ENCODE measurements around the gene DNASE2.

DNASE2 gene

DNA sequence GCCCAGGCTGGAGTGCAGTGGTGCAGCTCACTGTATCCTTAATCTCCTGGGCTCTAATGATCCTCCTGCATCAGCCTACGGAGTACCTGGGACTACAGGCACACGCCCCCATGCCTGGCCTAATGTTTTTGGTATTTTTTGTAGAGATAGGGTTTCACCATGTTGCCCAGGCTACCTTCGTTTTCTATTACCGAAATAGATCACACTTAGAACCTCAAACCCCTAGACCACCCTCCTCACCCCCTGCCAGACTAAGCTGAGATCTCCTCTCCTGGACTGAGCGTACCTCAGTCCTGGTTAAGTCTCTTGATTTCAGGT is 5.4 kb upstream of the DNASE2 start:
- no peak for DNase-seq

- DNase-seq, result no peak
Observed at GRCh38 chr19:12885749-12886650, 4.8 kb upstream of the DNASE2 start.

DNA sequence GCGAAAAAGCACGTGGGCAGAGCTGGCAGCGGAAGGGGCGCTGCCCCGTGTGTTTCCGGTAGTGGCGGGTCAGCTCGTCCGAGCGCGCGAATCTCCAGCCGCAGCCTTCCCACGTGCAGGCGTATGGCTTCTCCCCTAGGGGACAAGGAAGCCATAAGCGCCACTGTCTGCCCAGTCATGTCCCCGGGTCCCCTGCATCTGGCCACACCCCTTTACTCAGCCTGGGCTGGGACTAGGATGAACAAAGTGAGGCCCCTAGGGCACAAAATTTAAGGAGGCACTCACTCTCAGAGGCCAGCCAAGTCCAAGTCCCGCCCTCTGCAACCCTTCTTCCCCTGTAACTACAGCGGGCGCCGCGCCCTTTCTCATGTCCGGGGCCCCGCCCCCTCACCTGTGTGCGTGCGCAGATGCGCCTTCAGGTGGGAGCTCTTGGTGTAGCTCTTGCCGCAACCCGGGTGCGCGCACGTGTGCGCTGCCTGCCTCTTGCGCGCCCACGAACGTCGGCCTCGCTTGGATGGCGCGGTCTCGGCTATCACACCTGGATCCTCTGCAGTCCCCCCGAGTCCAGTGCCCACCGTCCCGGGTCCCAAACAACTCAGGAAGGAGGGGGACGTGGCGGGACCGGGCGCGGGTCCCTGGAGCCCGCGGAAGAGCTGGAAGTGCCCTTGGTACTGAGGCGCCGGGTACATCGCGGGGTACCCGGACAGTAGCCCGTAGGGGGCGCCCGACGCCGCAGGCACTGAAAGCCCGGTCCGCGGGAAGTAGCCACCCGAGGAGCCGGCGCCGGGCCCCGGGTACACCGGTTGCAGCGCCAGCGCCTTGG is 3.9 kb upstream of the DNASE2 start:
- DNase-seq, result peak; percentile 80 to 95

DNA sequence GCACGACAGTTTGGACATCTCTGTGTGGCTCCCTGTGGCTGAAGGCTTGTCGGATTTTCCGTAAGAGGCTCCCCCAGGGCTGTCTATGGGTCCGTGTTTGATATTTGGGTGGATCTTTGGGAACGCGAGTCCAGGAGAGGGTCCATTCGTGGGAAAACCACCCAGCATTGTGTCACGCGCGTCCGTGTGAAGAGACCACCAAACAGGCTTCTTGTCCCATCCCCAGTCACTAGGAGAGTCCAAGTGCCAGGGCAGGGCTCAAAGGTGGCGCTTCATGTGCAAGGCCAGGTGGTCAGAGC is 3.3 kb upstream of the DNASE2 start:
- DNase-seq, result no peak

DNA sequence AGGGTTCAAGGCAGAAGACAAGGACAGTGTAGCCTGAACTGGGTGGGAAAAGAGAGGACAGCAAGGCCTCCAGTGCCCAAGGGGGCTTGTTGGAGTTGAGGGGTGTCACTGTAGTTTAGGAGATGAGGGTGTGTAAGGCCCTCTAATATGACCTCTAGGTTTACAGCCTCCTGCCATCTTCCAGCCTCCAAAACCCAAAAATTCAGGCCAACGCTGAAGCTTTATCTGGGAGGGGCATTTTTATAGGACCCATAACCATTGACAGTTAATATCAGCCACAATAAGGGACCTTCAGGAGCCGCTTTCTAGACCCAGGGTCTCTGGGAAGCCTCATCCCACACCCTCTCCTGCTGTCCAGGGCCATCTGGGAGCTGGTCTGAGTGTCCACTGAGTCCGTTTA is 3.0 kb upstream of the DNASE2 start:
- no peak for DNase-seq

DNA sequence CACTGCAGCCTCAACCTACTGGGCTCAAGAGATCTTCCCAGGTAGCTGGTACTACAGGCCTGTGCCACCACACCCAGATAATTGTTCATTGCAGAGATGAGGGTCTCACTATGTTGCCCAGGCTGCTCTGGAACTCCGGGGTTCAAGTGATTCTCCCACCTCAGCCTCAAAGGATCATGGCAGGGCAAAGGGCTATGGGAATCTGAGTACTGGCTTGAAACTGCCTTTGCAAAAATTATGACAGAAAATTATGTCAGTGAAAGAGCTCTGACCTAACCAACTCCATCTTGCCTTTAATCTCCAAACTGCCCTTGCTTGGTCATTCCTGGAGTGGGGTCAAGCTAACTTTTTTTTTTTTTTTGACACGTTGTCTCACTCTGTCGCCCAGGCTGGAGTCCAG is 1.3 kb upstream of the DNASE2 start:
- DNase-seq, result no peak

DNA sequence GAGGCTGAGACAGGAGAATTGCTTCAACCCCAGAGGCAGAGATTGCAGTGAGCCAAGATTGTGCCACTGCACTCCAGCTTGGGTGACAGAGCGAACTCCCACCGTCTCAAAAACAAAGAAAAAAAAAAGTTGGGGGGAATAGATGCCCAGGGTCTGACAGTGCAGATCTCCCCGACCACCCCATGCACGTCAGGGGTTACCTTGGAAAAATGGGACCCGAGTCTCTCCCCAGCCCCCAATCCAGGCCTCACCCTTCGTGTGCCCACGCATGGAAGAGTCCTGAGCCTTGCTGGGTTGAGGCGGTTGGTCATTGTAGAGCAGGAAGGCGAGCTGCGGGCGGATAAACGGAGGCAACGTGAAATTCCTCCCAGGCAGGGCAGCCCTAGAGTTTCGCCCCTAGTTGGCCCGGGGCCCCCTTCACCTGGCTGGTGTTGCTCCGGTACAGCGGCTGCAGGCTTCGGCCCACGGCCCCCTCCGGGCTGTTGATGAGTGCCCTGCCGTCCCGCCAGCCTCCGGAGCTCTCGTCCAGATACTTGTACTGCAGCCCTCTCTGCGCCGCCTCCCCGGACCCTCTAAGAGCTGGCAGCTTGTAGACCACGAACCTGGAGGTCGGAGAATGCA is 588 bp downstream of the DNASE2 start:
- peak in 1 of 2 experiments; percentile 48 for DNase-seq

- no peak for DNase-seq
Observed at GRCh38 chr19:12875086-12875485, 6.2 kb downstream of the DNASE2 start.

DNA sequence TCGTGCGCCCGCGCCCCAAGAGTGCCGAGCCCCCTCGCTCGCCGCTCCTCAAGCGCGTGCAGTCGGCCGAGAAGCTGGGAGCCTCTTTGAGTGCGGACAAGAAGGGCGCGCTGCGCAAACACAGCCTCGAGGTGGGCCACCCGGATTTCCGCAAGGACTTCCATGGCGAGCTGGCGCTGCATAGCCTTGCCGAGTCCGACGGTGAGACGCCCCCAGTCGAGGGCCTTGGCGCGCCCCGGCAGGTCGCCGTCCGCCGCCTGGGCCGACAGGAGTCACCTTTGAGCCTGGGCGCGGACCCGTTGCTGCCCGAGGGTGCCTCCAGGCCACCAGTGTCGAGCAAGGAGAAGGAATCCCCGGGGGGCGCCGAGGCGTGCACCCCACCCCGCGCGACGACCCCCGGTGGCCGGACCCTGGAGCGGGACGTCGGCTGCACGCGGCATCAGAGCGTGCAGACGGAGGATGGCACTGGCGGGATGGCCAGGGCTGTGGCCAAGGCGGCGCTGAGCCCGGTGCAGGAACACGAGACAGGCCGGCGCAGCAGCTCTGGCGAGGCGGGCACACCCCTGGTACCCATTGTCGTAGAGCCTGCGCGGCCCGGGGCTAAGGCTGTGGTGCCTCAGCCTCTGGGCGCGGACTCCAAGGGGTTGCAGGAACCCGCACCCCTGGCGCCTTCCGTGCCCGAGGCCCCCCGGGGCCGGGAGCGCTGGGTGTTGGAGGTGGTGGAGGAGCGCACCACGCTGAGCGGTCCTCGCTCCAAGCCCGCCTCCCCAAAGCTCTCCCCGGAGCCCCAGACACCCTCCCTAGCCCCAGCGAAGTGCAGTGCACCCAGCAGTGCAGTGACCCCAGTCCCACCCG is 7.1 kb downstream of the DNASE2 start:
- DNase-seq, result no peak

- peak in 1 of 2 experiments; percentile 20 for DNase-seq
Observed at GRCh38 chr19:12872941-12873890, 8.0 kb downstream of the DNASE2 start.

- no peak for DNase-seq
Observed at GRCh38 chr19:12872255-12872654, 9.0 kb downstream of the DNASE2 start.

DNA sequence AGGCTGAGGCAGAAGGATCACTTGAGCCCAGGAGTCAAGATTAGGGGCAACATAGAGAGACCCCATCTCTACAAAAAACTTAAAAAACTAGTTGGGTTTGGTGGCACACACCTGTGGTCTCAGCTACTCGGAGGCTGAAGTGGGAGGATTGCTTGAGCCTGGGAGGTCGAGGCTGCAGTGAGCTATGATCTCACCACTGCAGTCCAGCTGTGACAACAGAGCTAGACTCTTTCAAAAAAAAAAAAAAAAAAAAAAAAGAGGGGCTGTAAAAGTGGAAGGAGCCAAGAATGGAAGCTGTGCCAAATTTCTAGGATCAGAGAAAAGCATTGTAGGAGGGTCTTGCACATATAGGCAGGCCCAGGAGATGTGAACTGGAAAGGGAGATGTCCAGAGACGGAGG is 9.6 kb downstream of the DNASE2 start:
- no peak for DNase-seq

DNA sequence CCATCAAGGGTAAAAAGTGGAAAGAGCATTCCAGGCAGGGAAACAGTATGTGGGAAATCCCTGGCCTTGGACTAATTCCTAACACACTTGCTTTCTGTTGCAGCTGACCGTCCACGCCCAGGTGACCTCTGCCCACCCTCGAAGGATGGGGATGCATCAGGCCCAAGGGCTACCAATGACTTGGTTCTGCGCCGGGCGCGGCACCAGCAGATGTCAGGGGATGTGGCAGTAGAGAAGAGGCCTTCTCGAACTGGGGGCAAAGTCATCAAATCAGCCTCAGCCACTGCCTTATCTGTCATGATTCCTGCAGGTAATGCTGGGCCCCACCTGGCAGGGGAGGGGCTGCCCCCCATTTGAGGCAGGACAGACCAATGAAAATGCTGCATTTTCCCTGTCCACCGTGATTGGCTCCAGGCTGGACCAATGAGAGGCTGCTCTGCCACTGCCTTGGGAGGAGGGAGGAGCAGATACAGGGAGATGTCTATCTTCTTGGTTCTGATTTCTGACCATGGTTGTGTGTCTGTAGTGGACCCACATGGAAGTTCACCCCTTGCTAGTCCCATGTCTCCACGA is 12.6 kb downstream of the DNASE2 start:
- DNase-seq, result peak in 1 of 2 experiments; percentile 19

DNA sequence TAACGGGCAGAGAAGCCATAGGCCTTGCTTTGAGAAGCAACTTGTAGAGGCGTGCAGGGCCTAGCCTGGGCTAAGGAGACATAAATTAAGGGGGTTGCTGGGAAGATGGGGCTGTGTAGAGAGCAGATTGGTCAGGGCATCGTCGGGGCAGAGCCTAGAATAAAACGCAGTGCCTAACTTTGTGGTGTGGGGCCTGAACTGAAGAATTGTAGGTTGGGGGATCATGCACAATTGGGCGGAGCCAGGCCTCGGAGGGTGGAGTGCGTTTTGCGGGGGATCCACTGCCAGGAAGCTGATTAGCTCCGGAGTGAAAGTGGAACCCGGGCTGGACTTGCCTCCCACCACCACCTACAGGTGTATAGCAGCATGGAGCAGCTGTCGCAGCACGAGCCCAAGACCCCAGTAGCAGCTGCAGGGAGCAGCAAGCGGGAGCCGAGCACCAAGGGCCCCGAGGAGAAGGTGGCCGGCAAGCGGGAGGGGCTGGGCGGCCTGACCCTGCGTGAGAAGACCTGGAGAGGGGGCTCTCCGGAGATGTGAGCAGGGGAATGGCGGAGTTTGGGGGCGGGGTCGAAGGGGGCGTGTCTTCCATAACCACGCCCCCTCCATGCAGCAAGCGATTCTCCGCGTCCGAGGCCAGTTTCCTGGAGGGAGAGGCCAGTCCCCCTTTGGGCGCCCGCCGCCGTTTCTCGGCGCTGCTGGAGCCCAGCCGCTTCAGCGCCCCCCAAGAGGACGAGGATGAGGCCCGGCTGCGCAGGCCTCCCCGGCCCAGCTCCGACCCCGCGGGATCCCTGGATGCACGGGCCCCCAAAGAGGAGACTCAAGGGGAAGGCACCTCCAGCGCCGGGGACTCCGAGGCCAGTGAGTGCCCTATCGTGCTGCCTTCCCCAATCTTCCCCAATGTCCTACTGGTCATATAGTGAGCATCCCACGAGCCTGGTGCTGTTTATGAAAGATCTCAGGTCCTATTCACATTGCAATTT is 13.8 kb downstream of the DNASE2 start:
- DNase-seq, result no peak

DNA sequence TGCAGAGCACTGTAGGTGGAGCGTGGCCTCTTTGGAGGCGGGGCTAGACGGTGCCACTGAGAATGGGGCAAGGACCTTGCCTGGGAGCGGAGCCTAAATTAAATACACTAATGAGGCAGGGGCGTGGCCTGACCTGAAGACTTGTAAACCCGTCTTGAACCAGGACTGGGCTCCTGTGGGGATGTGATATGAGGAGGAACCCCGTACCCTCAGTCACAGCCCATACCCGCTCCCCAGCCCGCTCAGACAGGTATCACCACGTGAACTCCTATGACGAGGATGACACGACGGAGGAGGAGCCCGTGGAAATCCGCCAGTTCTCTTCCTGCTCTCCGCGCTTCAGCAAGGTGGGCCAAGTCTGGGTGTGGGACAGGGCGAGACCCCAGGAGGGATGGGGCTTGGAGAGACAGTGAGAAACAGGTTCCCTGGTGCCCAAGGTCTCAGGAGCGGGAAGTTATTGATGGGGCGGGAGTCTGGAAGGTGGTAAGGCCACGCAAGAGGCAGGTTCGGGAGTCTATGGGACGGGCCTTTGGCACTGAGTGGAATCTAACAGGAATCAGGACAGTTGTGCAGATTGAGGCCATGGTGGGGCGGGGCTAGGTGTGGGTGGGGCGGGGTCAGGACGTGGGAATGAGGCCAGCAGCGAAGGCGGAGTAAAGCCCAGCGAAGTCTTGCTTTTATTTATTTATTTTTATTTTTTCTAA is 14.7 kb downstream of the DNASE2 start:
- DNase-seq, result no peak

DNA sequence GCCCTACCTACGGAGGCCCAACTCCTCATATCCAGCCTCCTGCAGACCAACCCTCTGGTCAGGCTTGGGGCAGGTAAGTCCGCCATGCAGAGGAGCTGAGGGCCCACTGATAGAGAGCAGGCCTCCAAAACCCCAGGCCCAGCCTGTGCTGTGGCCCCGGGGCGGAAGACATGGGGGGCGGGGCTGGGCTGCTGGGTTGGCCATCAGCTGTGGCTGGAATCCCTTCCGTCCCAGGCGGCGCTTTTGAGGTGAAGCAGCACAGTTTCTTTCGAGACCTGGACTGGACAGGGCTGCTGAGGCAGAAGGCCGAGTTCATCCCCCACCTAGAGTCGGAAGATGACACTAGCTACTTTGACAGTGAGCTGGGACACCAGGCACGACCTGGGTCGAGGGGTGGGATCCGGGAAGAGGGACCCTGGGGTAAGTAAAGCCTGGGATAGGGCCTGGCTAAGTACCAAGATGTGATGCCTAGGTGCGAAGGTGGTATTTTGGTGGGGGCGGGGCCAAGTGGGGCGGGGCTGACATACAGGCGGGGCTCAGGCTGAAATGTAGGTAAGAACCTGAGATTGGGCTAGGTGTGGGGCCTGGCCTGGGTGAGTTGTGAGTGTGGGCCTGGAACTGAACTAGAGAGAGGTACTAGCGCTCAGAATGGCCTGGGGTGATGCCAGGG is 15.4 kb downstream of the DNASE2 start:
- DNase-seq, result no peak

GRCh38 chr19:12864721-12865715 is 16.2 kb downstream of the DNASE2 start:
- DNase-seq, result no peak

DNA sequence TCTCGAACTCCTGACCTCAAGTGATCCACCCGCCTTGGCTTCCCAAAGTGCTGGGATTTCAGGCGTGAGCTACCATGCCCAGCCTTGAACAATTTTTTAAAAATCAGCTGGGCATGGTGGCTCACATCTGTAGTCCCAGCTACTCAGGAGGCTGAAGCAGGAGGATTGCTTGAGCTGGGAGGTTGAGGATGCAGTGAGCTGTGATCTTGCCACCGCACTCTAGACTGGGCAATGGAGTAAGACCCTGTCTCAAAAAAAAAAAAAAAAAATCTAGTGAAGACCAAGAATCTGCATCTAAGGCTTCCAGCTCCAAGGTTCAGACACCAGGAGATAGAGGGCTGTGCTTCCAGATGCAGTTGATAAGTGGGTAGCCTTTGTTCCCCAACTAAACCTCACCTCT is 17.1 kb downstream of the DNASE2 start:
- no peak for DNase-seq
